Femur (tissue), 1 donor: Measurements from ENCODE around the gene GEMIN5.

Experiments used
- DNase-seq: peaks from one replicate; pipeline ENCODE4 v3.0.0-alpha.2; 2017

The GEMIN5 gene

GRCh38 chr5:154844809-154845208, 93.2 kb downstream of the GEMIN5 start:
- no peak for DNase-seq

- no peak for DNase-seq
Observed at GRCh38 chr5:154842689-154843530, 95.1 kb downstream of the GEMIN5 start.

GRCh38 chr5:154841273-154841661, 96.7 kb downstream of the GEMIN5 start:
- DNase-seq: no peak

- no peak for DNase-seq
Observed at GRCh38 chr5:154840435-154841272, 97.4 kb downstream of the GEMIN5 start.
